Colonic mucosa (tissue), 4 donors: ENCODE data around the gene KIAA2012. TPM values are rescaled to one million over a fixed set of nuclear protein-coding genes. Genes with fewer than 3 reads are reported as not detected.
"Not testable (repeated sequence)": the region's sequence is repeated elsewhere in the genome, so short reads cannot be mapped to it uniquely, and the experiment has no call there.

Source experiments
- DNase-seq: peaks from one replicate; pipeline ENCODE4 v3.0.0-alpha.2; 2020
- H3K27ac ChIP-seq: fragments of 200-600 bp; one replicate; pipeline ENCODE4 v1.8.0; 2021
- H3K27me3 ChIP-seq: fragments of 200-600 bp; one replicate; pipeline ENCODE4 v1.8.0; 2021
- H3K36me3 ChIP-seq: fragments of 200-600 bp; one replicate; pipeline ENCODE4 v1.8.0; 2021
- H3K4me1 ChIP-seq: fragments of 200-600 bp; one replicate; pipeline ENCODE4 v1.8.0; 2021; ENCODE audit warnings: mild to moderate bottlenecking
- H3K4me3 ChIP-seq: fragments of 200-600 bp; one replicate; pipeline ENCODE4 v1.8.0; 2021
- H3K9ac ChIP-seq, 2 donors: one replicate each; pipeline ENCODE4 v1.7.0; 2013; ENCODE audit warnings: control low read depth in 2 of 2, low read depth in 2 of 2, low read length in 2 of 2
- H3K9me3 ChIP-seq: fragments of 200-600 bp; one replicate; pipeline ENCODE4 v1.8.0; 2021
- CTCF ChIP-seq: fragments of 200-600 bp; IDR thresholded peaks from one replicate; pipeline ENCODE4 v1.8.0; 2022; ENCODE audit warnings: antibody characterized with exemption, mild to moderate bottlenecking
- intact Hi-C: fragments of 100-400 bp; cut with DNase I; formaldehyde crosslinking; loops from one replicate; pipeline ENCODE4 v1.14.1; 2022
- total RNA-seq, 2 donors: library from RNA; stranded (reverse); fragmentation: NEBNext Ultra II Directional in 1 of 2; extraction: Animal tissue kit (Norgen Biotek cat#: 25700) in 1 of 2; gene quantifications; one replicate each; pipeline ENCODE4 v1.2.1, GENCODE V29; 2021
- donor health status: healthy.
- donor health status: DM: no; HTN: no; CAD: no.
- donor health status: DM: no; HTN: no; CAD: no.

Gene KIAA2012
- total RNA-seq, 2 donors from 2014 or later = not detected

DNA sequence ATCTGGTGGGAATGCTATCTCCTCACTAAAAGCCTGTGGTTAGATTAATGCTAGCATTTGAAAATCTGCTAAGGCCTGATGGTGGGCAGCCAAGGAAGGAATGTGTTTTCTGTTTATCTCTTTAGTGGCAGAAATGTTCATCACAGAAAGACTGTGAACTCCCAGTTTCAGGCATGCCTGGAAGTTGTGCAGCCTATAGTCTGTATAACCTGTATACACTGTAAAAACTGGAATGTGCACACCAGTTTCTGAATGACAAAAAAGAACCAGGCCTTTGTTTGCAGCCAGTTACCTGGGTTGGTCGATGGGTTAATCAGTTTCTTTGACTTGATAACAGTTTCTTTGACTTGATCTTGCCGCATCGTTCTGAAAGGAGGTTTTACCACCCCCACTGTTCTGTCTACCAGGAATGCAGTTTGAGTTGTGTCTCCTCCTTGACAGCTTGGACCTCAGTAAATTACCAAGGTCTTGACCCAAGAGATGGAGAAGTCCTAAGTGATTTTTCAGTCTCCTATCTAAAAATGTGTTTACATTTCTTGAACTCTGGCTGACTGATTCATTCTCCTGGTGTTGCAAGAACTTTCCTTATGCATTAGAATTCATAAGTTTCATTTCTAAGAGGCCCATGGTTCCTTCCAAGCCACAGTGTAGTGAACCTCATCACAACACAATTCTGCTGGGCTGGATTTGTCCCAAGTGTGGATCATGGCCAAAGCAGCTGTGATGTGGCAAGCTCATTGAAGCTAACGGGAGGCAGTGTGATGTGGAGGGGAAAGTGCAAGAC is 62.2 kb downstream of the KIAA2012 start:
- no peak for TF ChIP-seq CTCF
- DNase-seq = peak; percentile 68
- H3K27ac ChIP-seq = no peak overlapping the region
- intact Hi-C loops = no loop called here
- no peaks in the 10 kb centered on the region for H3K9me3 ChIP-seq
- H3K27me3 ChIP-seq = no peaks in the 10 kb centered on the region
- H3K36me3 ChIP-seq = no peaks in the 10 kb centered on the region
- H3K4me3 ChIP-seq = no peak overlapping the region
- no peak overlapping the region for H3K9ac ChIP-seq
- no peaks in the 10 kb centered on the region for H3K4me1 ChIP-seq

DNA sequence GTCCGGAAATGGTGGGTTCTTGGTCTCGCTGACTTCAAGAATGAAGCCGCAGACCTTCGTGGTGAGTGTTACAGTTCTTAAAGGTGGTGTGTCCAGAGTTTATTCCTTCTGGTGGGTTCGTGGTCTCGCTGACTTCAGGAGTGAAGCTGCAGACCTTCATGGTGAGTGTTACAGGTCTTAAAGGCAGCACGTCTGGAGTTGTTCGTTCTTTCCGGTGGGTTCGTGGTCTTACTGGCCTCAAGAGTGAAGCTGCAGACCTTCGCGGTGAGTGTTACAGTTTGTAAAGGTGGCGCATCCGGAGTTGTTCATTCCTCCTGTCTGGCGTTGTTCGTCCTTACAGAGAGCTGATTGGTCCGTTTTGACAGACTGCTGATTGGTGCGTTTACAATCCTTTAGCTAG is 63.0 kb downstream of the KIAA2012 start:
- H3K9me3 ChIP-seq, H3K27ac ChIP-seq, H3K27me3 ChIP-seq, H3K4me1 ChIP-seq, H3K36me3 ChIP-seq, DNase-seq, intact Hi-C loops, H3K4me3 ChIP-seq, H3K9ac ChIP-seq: not testable (repeated sequence)

GRCh38 chr2:202136526-202136925 is 63.5 kb downstream of the KIAA2012 start:
- H3K9ac ChIP-seq = no peak overlapping the region
- no peaks in the 10 kb centered on the region for H3K4me1 ChIP-seq
- DNase-seq = no peak
- no peaks in the 10 kb centered on the region for H3K36me3 ChIP-seq
- H3K27ac ChIP-seq = no peak overlapping the region
- no peaks in the 10 kb centered on the region for H3K9me3 ChIP-seq
- no peak overlapping the region for H3K4me3 ChIP-seq
- intact Hi-C loops = no loop called here
- TF ChIP-seq CTCF = no peak
- no peaks in the 10 kb centered on the region for H3K27me3 ChIP-seq

GRCh38 chr2:202140522-202141252 is 67.6 kb downstream of the KIAA2012 start:
- Histone ChIP-seq H3K9ac (no peak overlapping the region), H3K4me3 (no peak overlapping the region), H3K9me3 (no peaks in the 10 kb centered on the region), H3K4me1 (no peaks in the 10 kb centered on the region), H3K27me3 (no peaks in the 10 kb centered on the region), H3K27ac (no peak overlapping the region), H3K36me3 (no peaks in the 10 kb centered on the region)
- intact Hi-C loops = no loop called here
- TF ChIP-seq CTCF = no peak
- DNase-seq = no peak

- Histone ChIP-seq H3K9me3 (no peaks in the 10 kb centered on the region), H3K27ac (no peak overlapping the region), H3K4me3 (no peak overlapping the region), H3K9ac (no peak overlapping the region), H3K27me3 (no peaks in the 10 kb centered on the region), H3K36me3 (no peaks in the 10 kb centered on the region), H3K4me1 (no peaks in the 10 kb centered on the region)
- intact Hi-C loops = no loop called here
- no peak for DNase-seq
- TF ChIP-seq CTCF = no peak
These were observed 68.4 kb downstream of the KIAA2012 start for GRCh38 chr2:202141329-202141947.
